NCI-H1436 (cell line): ENCODE results near the gene RALGAPA2.

ENCODE experiments used
- DNase-seq: peaks from one replicate; lab custom pipeline; 2025; lab: John Stamatoyannopoulos, UW

RALGAPA2 gene

DNA sequence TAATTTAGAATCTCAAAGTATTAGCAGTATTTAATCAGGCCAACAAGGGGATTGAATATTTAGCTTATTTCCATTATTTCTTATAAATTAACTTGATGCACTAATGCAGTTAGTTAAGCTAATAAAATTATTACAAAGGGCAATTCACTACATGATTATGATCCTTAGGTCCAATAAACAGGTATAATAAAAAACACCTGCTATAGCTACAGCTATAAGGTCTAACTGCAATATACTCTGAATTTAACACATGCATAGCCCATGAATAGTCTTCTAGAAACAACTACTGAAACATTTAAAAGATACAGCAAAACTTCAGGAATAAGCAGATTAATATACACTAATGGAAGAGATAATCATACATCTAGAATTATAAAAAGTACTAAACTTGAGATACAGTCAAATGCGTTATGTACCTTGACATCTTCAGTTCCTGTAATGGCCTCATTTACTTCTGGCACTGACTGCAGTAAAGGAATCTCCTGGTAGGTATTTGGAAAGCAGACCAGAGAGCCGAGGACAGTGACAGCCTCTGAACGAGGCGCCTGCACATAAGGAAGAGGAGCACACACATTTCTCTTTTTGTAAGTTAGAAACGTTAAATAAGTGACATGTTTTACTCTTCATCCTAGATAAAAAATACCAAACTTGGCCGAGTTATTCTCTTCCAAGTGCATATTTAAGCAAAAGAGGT lies 176.1 kb downstream of the RALGAPA2 start:
- DNase-seq = no peak

GRCh38 chr20:20535051-20535450 lies 177.4 kb downstream of the RALGAPA2 start:
- DNase-seq = no peak

DNA sequence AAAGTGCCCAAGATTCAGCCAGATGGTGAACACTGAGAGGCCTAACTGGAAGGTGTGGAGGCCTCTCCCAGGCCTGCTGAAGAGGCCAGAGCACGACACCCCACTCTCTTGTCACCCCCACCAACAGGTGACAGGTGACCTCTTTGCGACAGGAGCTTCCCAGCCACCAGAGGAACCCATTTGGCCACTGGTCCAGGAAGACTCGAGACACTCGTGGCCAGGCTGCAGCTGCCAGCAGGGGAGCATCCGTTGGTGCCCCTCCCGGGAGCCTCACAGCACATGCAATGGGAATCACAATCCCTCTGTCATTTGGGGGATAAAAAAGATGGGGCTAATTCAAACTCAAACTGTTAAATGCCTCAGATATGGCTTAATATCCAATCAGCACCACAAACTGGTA lies 181.2 kb downstream of the RALGAPA2 start:
- no peak for DNase-seq

GRCh38 chr20:20530428-20531151 lies 181.9 kb downstream of the RALGAPA2 start:
- no peak for DNase-seq

DNA sequence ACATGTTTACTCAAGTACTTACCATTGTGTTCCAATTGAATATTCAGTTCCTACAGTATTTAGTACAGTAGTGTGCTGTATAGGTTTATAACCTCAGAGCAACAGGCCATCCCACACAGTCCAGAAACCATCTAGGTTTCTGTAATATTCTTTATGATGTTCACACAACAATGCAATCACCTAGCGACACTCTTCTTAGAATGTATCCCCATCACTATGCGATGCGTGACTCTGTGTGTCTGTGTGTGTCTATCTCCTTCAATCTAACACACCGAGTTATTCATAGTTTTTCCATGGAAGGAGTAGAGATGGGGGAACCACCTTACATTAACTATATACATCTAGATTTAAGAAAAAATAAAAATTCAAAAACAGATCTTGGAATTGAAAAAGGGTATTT lies 182.8 kb downstream of the RALGAPA2 start:
- no peak for DNase-seq

GRCh38 chr20:20528861-20529260 lies 183.6 kb downstream of the RALGAPA2 start:
- DNase-seq = no peak

DNA sequence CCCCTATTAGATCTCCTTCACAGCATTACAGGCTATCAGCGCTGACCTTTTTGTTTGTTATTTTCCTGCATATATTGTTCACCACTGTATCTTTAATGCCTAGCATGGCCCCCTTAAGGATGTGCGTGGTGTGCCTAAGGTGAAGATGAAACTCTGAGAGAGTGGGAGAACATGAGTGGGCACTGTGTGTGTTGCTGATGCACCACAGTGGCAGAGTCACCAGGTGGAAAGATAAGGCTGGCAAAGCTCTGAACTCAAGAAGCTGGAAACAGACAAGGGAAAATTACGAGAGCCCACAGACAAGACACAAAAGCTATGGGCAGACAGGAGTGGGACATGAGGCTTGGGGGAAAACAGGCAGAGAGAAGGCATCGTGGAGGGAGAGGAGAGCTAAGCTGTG lies 184.8 kb downstream of the RALGAPA2 start:
- DNase-seq = no peak

GRCh38 chr20:20525756-20526155 lies 186.7 kb downstream of the RALGAPA2 start:
- no peak for DNase-seq

GRCh38 chr20:20525214-20525613 lies 187.2 kb downstream of the RALGAPA2 start:
- DNase-seq = no peak

GRCh38 chr20:20524756-20525155 lies 187.7 kb downstream of the RALGAPA2 start:
- DNase-seq = no peak

- no peak for DNase-seq
Observed at GRCh38 chr20:20521736-20522135, 190.7 kb downstream of the RALGAPA2 start.

DNA sequence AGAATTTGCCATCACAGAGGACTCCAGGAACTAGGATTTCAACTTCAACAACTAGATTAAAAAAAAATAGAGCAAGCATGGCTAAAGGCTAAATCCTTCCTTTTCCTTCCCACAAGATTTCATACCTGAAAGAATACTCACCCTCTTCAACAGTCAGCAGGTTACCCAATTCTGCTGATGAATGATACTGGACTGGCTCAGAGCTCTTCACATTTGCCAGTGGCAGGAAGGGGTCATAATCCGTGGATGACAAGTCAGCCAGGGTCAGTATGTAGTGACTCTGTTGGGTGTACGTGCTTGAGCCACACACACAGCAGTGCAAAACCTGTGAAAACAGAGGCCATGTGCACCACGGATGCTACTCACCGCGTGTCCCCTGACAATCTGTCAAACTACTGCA lies 191.7 kb downstream of the RALGAPA2 start:
- no peak for DNase-seq

DNA sequence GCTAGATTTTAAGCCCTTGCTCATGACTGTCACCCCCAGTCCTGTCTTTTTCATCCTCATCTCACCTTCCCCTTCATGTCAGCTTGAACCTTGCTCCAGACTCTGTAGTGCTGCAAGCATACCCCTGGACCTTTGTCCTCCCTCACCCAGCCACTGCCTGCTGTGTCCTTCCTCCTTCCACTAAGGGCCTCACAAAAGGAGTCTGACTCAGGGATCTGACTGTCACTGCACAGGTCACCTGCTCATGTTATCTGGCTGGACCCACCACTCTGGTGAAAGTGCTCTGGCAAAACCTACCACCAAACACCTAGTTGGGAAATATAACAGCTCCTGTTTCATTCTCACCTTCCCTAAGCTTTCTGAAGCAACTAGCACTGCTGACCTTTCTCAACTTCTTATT lies 193.2 kb downstream of the RALGAPA2 start:
- no peak for DNase-seq

DNA sequence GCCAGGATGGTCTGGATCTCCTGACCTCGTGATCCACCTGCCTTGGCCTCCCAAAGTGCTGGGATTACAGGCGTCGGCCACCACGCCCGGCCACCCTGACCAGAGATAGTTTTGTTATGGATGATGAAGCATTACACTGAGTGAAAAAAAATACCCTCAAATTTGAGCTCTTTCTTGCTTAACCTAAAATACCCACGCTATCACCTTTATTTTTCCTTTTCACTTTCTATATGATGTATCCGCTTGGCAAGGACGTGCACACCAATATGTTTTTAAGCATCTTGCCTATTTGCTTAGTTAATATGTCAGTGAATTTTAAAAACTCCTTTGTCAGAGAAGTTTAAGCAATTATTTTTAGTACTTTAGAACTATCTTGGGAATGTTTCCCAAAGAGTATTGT lies 194.2 kb downstream of the RALGAPA2 start:
- DNase-seq = no peak

GRCh38 chr20:20517296-20517695 lies 195.1 kb downstream of the RALGAPA2 start:
- no peak for DNase-seq

DNA sequence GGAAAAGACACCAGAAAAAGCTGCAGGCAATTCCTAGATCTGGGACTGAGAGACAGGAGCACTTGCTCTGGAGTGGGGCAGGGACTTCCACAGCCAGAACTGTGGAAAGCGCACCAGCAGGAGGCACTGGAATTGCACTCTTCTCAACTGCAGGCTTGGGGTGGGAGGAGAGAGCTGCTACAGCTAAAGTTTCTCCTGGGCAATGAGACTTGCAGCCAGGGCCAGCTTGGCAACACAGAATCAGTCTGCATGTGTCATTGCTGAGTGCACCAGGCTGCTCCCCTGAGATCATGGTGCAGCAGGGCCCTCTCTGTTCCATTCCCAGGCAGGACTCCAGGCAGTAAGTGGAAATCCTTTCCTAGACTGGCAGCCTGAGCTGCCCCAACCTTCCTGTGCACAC lies 198.7 kb downstream of the RALGAPA2 start:
- no peak for DNase-seq

- no peak for DNase-seq
Observed at GRCh38 chr20:20505554-20505953, 206.9 kb downstream of the RALGAPA2 start.

GRCh38 chr20:20503777-20504530 lies 208.5 kb downstream of the RALGAPA2 start:
- DNase-seq = no peak

DNA sequence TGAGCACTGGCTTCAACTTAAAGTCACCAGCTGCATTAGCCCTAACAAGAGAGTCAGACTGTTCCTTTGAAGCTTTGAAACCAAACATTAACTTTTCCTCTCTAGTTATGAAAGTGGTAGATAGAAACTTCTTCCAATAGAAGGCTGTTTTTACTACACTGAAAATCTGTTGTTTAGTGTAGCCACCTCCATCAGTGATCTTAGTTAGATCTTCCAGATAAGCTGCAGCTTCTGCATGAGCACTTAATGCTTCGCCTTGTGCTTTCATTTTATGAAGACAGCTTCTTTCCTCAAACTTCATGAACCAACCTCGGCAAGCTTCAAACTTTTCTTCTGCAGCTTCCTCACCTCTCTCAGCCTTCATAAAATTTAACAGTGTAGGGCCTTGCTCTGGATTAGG lies 211.3 kb downstream of the RALGAPA2 start:
- no peak for DNase-seq

DNA sequence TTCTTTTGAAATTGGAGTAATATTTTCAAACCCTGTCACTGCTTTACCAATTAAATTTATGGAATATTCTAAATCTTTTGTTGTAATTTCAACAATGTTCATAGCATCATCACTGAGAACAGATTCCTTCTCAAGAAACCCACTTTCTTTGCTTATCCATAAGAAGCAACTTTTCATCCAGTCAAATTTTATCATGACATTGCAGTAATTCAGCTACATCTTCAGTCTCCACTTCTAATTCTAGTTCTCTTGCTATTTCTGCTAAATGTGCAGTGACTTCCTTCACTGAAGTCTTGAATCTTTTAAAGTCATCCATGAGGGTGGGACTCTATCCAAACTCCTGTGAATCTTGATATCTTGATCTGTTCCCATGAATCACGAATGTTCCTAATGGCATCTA lies 212.1 kb downstream of the RALGAPA2 start:
- DNase-seq = no peak

GRCh38 chr20:20499439-20499838 lies 213.0 kb downstream of the RALGAPA2 start:
- no peak for DNase-seq

DNA sequence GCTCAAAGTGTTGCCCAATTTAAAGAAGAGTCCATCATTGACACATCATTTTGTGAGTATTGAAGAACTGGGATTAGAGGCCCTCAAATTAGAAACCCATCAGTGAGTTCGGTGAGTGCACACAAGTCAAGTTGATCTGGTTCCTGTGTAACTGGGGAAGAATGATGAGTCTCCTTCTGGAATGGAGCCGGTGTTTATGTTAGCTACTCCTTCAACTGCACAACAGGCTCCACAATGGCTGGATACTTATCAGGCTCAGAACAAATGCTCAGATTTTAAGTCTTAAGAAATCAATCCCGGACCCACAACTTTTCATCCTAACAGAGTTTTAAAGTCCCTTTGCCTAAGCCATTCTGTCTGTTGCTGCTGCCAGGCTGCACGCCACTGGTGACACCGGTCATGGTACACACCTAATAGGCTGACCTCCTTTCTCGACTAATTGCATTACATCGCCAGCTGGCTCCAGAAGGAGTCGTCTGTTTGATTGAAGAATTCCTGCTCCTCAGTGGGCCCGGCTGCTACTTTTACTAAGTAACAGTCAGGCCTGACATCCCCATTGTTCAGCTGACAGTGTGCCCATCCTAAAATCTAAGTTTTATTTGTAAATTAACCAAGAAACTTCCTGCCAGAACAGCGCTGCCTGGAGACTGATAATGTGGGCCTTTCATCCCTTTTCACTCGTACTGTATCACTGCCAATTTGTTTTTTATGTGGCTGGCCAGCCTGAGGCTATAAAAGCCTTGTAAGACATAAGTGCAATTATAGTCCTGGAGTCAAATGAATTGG lies 214.2 kb downstream of the RALGAPA2 start:
- DNase-seq = peak; percentile 21
